A673 (cell line): ENCODE data around the gene P2RX6.
"Not testable (repeated sequence)": the region's sequence is repeated elsewhere in the genome, so short reads cannot be mapped to it uniquely, and the experiment has no call there.

Source experiments
- CTCF ChIP-seq: fragments of 300-800, 200-600 bp; sonication (generic); conservative IDR thresholded peaks from 2 replicates; pipeline ENCODE4 v1.5.1; 2017; ENCODE audit warnings: low read depth, mild to moderate bottlenecking, antibody characterized with exemption, low read length, moderate library complexity, mixed read lengths
- EZH2 ChIP-seq: fragments of 200-600 bp; sonication (generic); IDR thresholded peaks from 2 replicates; pipeline ENCODE4 v1.6.1; 2017; ENCODE audit warnings: borderline replicate concordance, low read depth, mild to moderate bottlenecking, mixed read lengths, antibody characterized with exemption, low read length; ENCODE audit not compliant: poor library complexity, severe bottlenecking

GRCh38 chr22:21071796-21072195 lies 56.8 kb downstream of the P2RX6 start:
- not testable (repeated sequence) for TF ChIP-seq CTCF, EZH2
